ENCODE data around the gene KRT73.

Gene KRT73

GRCh38 chr12:52585946-52586345 lies 32.4 kb downstream of the KRT73 start:
- Histone ChIP-seq H3K9ac (ENCODE audit: low read length) (no peak overlapping the region), H3K9me3 (ENCODE audit: control insufficient read depth, low read length) (no peaks in the 10 kb centered on the region), H3K4me3 (ENCODE audit: low read length) (no peak overlapping the region), H3K4me1 (ENCODE audit: control insufficient read depth, insufficient read depth, low read length) (peaks cover 7% of the 10 kb centered on the region), H3K36me3 (ENCODE audit: control insufficient read depth, insufficient read depth, low read length) (no peaks in the 10 kb centered on the region), H3K27me3 (ENCODE audit: control insufficient read depth, insufficient read depth, low read length) (peaks cover 6% of the 10 kb centered on the region)

DNA sequence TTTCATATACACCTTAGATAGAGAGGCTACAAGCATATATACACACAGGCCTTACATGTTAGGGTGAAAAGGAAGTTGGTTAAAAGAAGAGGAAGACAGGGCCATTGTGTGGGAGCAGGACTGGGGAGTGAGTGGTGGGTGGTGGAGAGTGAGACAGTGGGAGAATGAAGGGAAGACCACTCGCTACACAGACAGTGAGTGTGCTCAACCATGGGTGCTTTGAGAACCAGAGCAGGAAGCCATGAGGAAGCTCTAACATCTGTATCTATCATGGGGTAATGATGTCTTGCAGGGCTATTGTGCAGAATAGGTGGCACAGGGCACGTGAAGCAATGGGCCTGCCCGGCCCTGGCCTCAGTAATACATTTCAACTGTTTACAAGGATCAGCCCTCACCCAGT lies 33.3 kb downstream of the KRT73 start:
- H3K9me3 ChIP-seq (ENCODE audit: control insufficient read depth, low read length) = no peaks in the 10 kb centered on the region
- H3K4me3 ChIP-seq (ENCODE audit: low read length) = no peak overlapping the region
- peaks cover 7% of the 10 kb centered on the region for H3K4me1 ChIP-seq (ENCODE audit: control insufficient read depth, insufficient read depth, low read length)
- H3K36me3 ChIP-seq (ENCODE audit: control insufficient read depth, insufficient read depth, low read length) = no peaks in the 10 kb centered on the region
- H3K9ac ChIP-seq (ENCODE audit: low read length) = no peak overlapping the region
- H3K27me3 ChIP-seq (ENCODE audit: control insufficient read depth, insufficient read depth, low read length) = peaks cover under 1% of the 10 kb centered on the region

DNA sequence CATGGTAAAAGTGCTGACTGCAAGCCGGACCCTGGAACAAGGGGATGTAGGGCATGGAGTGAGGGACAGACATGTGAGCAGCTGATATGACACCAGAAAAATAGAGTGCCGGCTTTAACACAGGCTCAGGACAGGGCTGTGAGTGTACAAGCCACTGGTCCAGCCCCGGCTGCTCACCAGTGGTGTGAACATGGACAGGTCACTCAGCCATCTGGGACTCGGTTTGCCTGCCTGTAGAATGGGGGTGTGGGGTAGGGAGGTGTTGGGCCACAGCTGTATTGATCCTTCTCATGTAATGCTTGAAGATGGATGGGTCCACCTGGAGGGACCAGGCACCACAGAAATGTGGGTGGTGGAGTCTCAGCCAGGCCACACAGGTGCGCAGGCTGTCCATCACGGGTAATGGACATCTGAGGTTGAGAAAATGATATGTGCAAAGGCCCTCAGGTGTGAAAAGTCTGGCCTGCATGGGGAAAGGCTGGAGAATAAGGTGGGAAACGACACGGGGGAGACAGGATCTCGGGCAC lies 34.1 kb downstream of the KRT73 start:
- Histone ChIP-seq H3K4me3 (ENCODE audit: low read length) (no peak overlapping the region), H3K4me1 (ENCODE audit: control insufficient read depth, insufficient read depth, low read length) (peaks cover 7% of the 10 kb centered on the region), H3K36me3 (ENCODE audit: control insufficient read depth, insufficient read depth, low read length) (no peaks in the 10 kb centered on the region)

DNA sequence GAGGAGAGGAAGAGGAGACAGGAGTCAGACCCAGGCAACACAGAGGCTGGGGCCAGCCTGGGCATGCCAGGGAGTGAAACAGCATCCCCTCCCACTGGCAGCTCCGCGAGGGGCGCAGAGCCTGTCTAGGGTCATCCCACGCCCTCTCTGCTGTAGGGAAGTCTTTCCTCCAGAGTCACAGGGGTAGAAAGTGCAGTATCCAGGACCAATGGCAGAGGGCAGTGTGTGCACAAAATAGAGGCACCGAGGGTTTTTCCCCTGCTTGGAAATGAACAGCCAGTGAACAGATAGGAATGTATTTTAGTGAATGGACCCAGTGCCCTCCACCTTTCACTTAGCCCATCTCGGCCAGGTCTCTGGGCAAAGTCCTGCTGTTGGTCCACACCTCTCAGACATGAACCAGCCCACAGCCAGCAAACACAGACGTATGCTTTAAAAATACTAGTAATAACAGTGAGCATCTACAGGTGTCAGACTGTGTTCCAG lies 35.3 kb downstream of the KRT73 start:
- H3K27me3 ChIP-seq (ENCODE audit: control insufficient read depth, insufficient read depth, low read length) = no peaks in the 10 kb centered on the region
- H3K4me1 ChIP-seq (ENCODE audit: control insufficient read depth, insufficient read depth, low read length) = peaks cover 7% of the 10 kb centered on the region
- H3K4me3 ChIP-seq (ENCODE audit: low read length) = no peak overlapping the region
- H3K36me3 ChIP-seq (ENCODE audit: control insufficient read depth, insufficient read depth, low read length) = no peaks in the 10 kb centered on the region
- H3K9ac ChIP-seq (ENCODE audit: low read length) = no peak overlapping the region
- no peaks in the 10 kb centered on the region for H3K9me3 ChIP-seq (ENCODE audit: control insufficient read depth, low read length)

More for the DNA sequence above, 34.1 kb downstream of the KRT73 start:
- no peaks in the 10 kb centered on the region for H3K27me3 ChIP-seq (ENCODE audit: control insufficient read depth, insufficient read depth, low read length)
- H3K9me3 ChIP-seq (ENCODE audit: control insufficient read depth, low read length) = no peaks in the 10 kb centered on the region
- H3K9ac ChIP-seq (ENCODE audit: low read length) = no peak overlapping the region

DNA sequence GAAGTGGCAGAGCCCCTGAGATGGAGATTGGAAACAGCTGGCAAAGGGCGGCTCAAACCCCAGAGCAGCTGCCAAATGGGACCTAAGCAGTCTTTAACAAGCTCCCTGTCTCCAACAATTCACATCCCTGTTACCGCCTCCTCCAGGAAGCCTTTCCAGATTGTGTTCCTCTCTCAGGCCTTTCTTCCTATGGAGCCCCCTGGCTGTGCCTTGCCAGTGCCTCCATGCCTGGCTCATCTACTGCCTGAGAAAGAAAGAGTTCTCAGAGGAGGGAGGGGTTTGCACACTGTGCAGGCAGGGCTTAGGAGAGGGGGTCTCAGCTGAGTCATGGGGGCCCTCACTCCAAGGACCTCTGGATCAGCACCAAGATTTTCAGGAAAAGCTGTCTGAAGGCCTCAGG lies 35.9 kb downstream of the KRT73 start:
- Histone ChIP-seq H3K9ac (ENCODE audit: low read length) (no peak overlapping the region), H3K36me3 (ENCODE audit: control insufficient read depth, insufficient read depth, low read length) (no peaks in the 10 kb centered on the region), H3K9me3 (ENCODE audit: control insufficient read depth, low read length) (no peaks in the 10 kb centered on the region), H3K4me3 (ENCODE audit: low read length) (no peak overlapping the region), H3K4me1 (ENCODE audit: control insufficient read depth, insufficient read depth, low read length) (peaks cover 7% of the 10 kb centered on the region), H3K27me3 (ENCODE audit: control insufficient read depth, insufficient read depth, low read length) (no peaks in the 10 kb centered on the region)

- Histone ChIP-seq H3K4me1 (ENCODE audit: control insufficient read depth, insufficient read depth, low read length) (peaks cover 7% of the 10 kb centered on the region), H3K4me3 (ENCODE audit: low read length) (no peak overlapping the region)
These were observed 36.9 kb downstream of the KRT73 start for GRCh38 chr12:52581481-52581880.

GRCh38 chr12:52581066-52581465 lies 37.3 kb downstream of the KRT73 start:
- Histone ChIP-seq H3K4me1 (ENCODE audit: control insufficient read depth, insufficient read depth, low read length) (peaks cover 7% of the 10 kb centered on the region), H3K36me3 (ENCODE audit: control insufficient read depth, insufficient read depth, low read length) (no peaks in the 10 kb centered on the region), H3K4me3 (ENCODE audit: low read length) (no peak overlapping the region)

More at GRCh38 chr12:52581481-52581880, 36.9 kb downstream of the KRT73 start:
- H3K36me3 ChIP-seq (ENCODE audit: control insufficient read depth, insufficient read depth, low read length) = no peaks in the 10 kb centered on the region
- no peaks in the 10 kb centered on the region for H3K9me3 ChIP-seq (ENCODE audit: control insufficient read depth, low read length)
- H3K27me3 ChIP-seq (ENCODE audit: control insufficient read depth, insufficient read depth, low read length) = no peaks in the 10 kb centered on the region
- H3K9ac ChIP-seq (ENCODE audit: low read length) = no peak overlapping the region

GRCh38 chr12:52580496-52580895 lies 37.9 kb downstream of the KRT73 start:
- Histone ChIP-seq H3K4me3 (ENCODE audit: low read length) (no peak overlapping the region), H3K9me3 (ENCODE audit: control insufficient read depth, low read length) (no peaks in the 10 kb centered on the region), H3K9ac (ENCODE audit: low read length) (no peak overlapping the region), H3K4me1 (ENCODE audit: control insufficient read depth, insufficient read depth, low read length) (peaks cover 7% of the 10 kb centered on the region), H3K36me3 (ENCODE audit: control insufficient read depth, insufficient read depth, low read length) (no peaks in the 10 kb centered on the region), H3K27me3 (ENCODE audit: control insufficient read depth, insufficient read depth, low read length) (no peaks in the 10 kb centered on the region)

More at GRCh38 chr12:52581066-52581465, 37.3 kb downstream of the KRT73 start:
- Histone ChIP-seq H3K9ac (ENCODE audit: low read length) (no peak overlapping the region), H3K9me3 (ENCODE audit: control insufficient read depth, low read length) (no peaks in the 10 kb centered on the region), H3K27me3 (ENCODE audit: control insufficient read depth, insufficient read depth, low read length) (no peaks in the 10 kb centered on the region)

DNA sequence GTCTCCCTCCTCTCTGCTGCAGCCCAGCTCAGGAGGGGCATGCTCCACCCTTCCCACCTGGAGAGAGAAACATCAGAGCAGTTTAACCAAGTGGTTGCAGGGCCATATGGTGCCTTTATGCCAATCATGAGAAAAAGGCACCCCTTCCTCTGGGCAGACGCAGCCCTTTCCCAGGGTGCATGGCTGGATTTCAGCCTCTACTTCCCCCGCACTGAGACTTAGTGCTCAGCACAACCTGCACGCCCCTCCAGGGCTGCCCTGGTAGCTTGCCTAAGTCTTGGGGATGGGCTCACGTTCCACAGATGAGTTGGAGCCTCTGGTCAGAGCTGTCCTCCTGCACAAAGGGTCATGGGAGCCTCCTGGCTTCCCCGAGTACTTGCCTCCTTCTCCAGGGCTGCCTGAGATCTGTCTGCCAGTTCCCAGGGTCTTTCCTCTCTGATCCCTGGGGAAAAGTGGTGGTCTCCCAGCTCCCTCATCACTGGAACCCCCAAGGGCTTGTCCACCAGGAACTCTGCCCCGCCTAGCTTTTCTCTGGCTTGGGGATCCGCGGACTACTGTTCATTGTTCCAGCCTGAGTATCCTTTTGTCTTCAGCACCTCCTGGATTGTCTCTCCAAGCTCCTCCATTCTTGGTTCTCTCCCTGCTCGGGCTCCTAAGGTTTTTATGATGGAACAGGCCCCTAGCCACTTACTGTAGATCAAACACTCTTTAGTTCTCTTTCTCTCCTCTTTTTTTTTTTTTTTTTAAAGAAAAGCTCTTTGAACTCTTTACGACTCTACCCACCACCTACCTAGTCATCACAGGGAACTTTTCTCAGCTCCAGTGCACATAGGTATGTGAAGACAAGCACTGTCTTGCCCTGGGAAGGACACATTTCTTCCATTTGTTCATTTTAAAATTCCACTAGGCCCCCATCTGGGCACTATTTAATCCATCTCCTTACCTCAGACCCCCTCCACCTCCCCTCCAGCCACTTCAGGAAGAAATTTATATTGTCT lies 38.6 kb downstream of the KRT73 start:
- Histone ChIP-seq H3K4me1 (ENCODE audit: control insufficient read depth, insufficient read depth, low read length) (peaks cover 7% of the 10 kb centered on the region), H3K27me3 (ENCODE audit: control insufficient read depth, insufficient read depth, low read length) (no peaks in the 10 kb centered on the region), H3K9me3 (ENCODE audit: control insufficient read depth, low read length) (no peaks in the 10 kb centered on the region), H3K4me3 (ENCODE audit: low read length) (no peak overlapping the region), H3K36me3 (ENCODE audit: control insufficient read depth, insufficient read depth, low read length) (no peaks in the 10 kb centered on the region), H3K9ac (ENCODE audit: low read length) (no peak overlapping the region)

GRCh38 chr12:52578469-52578868 lies 39.9 kb downstream of the KRT73 start:
- no peak overlapping the region for H3K4me3 ChIP-seq (ENCODE audit: low read length)
- peaks cover 7% of the 10 kb centered on the region for H3K4me1 ChIP-seq (ENCODE audit: control insufficient read depth, insufficient read depth, low read length)
- H3K36me3 ChIP-seq (ENCODE audit: control insufficient read depth, insufficient read depth, low read length) = no peaks in the 10 kb centered on the region
- H3K9ac ChIP-seq (ENCODE audit: low read length) = no peak overlapping the region
- H3K9me3 ChIP-seq (ENCODE audit: control insufficient read depth, low read length) = no peaks in the 10 kb centered on the region
- H3K27me3 ChIP-seq (ENCODE audit: control insufficient read depth, insufficient read depth, low read length) = no peaks in the 10 kb centered on the region

GRCh38 chr12:52577316-52577715 lies 41.0 kb downstream of the KRT73 start:
- no peaks in the 10 kb centered on the region for H3K27me3 ChIP-seq (ENCODE audit: control insufficient read depth, insufficient read depth, low read length)
- H3K9me3 ChIP-seq (ENCODE audit: control insufficient read depth, low read length) = no peaks in the 10 kb centered on the region
- no peaks in the 10 kb centered on the region for H3K4me1 ChIP-seq (ENCODE audit: control insufficient read depth, insufficient read depth, low read length)
- H3K9ac ChIP-seq (ENCODE audit: low read length) = no peak overlapping the region
- H3K36me3 ChIP-seq (ENCODE audit: control insufficient read depth, insufficient read depth, low read length) = no peaks in the 10 kb centered on the region
- no peak overlapping the region for H3K4me3 ChIP-seq (ENCODE audit: low read length)

GRCh38 chr12:52575948-52576347 lies 42.4 kb downstream of the KRT73 start:
- H3K36me3 ChIP-seq (ENCODE audit: control insufficient read depth, insufficient read depth, low read length) = no peaks in the 10 kb centered on the region
- no peak overlapping the region for H3K9ac ChIP-seq (ENCODE audit: low read length)
- H3K9me3 ChIP-seq (ENCODE audit: control insufficient read depth, low read length) = no peaks in the 10 kb centered on the region
- no peak overlapping the region for H3K4me3 ChIP-seq (ENCODE audit: low read length)
- no peaks in the 10 kb centered on the region for H3K27me3 ChIP-seq (ENCODE audit: control insufficient read depth, insufficient read depth, low read length)
- H3K4me1 ChIP-seq (ENCODE audit: control insufficient read depth, insufficient read depth, low read length) = no peaks in the 10 kb centered on the region
